GM18951 (cell line): Measurements from ENCODE around the gene WFDC1.

Source experiments
- POLR2A ChIP-seq: IDR thresholded peaks from 4 replicates; pipeline ENCODE4 v1.6.1; 2011; ENCODE audit warnings: mild to moderate bottlenecking; ENCODE audit not compliant: insufficient read length, insufficient read depth; ENCODE audit errors: extremely low read depth
- in situ Hi-C: fragments of 300-500 bp; cut with MboI; formaldehyde crosslinking; loops from one replicate; pipeline ENCODE4 v1.12.0; 2022; ENCODE audit warnings: low sequenced_read_pairs, mixed read lengths, inconsistent platforms; ENCODE audit not compliant: unreplicated experiment

The WFDC1 gene

GRCh38 chr16:84318091-84318975 is 23.7 kb downstream of the WFDC1 start:
- in situ Hi-C loops = no loop called here
- TF ChIP-seq POLR2A = no peak

DNA sequence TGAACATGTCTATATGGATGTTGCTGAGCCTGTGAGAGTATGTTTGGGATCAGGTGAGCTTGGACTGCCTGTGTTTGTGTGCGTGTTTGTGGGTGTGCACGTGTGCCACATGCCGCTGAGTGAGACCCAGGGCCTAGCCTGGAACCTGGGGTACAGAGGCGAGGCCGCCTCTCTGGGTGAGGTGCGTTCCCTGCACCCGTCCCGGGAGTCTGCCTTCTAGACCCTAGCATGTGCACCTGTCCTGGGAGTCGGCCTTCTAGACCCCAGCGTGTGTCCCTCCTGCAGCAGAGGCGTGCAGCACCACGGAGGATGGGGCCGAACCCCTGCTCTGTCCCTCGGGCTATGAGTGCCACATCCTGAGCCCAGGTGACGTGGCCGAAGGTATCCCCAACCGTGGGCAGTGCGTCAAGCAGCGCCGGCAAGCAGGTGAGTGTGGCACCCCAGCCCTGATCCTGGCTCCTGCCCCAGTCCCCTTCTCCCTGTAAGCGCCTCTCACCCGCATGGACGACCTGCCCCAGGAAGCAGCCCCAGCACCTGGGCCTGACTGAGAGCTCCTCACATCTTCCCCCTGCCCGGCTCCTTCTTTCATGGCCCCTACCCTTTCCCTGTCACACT is 24.6 kb downstream of the WFDC1 start:
- in situ Hi-C loops = no loop called here

GRCh38 chr16:84320511-84320910 is 25.8 kb downstream of the WFDC1 start:
- in situ Hi-C loops = no loop called here
- no peak for TF ChIP-seq POLR2A

More for the DNA sequence above, 24.6 kb downstream of the WFDC1 start:
- no peak for TF ChIP-seq POLR2A

- in situ Hi-C loops = no loop called here
- no peak for TF ChIP-seq POLR2A
Observed at GRCh38 chr16:84321932-84322331, 27.3 kb downstream of the WFDC1 start.

GRCh38 chr16:84322749-84323148 is 28.1 kb downstream of the WFDC1 start:
- no peak for TF ChIP-seq POLR2A
- in situ Hi-C loops = no loop called here

GRCh38 chr16:84323606-84324005 is 28.9 kb downstream of the WFDC1 start:
- TF ChIP-seq POLR2A = no peak
- in situ Hi-C loops = no loop called here

DNA sequence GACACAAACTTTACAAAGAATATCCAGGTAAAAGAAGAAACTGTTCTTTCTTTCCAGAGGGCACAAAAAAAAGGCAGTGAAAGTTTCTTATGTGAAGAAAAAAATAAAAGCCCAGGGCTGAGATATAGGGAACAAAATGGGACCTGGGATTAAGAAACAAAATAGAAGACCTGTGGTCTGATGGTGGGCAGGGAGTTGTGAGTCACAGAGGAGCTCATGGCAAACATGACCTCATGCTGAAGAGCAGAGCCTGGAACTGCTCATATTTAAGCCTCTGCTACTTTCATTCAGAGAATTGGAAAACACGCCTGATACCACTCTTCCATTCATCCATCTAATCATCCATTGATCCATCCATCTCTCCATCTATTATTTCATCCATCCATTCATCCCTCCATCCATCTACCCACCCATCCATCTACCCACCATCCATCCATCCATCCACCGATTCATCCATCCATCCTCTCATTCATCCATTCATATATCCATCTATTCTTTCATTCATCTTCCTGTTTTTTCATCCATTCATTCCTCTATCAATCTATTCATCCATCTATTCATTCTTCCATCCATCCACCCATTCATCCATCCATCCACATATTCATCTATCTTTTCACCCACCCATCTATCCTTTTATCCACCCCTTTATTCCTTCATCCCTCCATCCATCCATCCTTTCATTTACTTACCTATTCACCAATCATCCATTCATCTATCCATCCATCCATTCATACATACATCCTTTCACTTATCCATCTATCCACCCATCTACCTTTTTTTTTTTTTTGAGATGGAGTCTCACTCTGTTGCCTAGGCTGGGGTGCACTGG is 30.0 kb downstream of the WFDC1 start:
- in situ Hi-C loops = no loop called here

DNA sequence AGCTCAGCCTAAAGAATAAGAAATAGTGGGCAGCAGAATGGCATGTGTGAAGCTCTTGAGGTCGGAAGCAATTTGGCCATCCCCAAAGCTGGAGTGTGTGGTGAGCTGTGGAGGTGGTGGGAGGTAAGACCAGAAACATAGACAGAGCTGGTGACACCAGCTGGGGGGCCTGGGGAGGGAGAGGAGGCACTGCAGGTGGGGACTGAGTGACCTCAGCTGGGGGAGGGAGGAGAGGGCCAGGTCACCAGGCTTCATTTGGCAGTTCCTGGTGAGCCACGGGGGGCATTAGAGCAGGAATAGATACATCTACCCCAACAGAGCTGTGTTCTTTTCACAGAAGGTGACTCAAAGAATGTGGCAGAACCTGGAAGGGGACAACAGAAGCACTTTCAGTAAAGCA is 31.9 kb downstream of the WFDC1 start:
- TF ChIP-seq POLR2A = no peak
- in situ Hi-C loops = no loop called here

More for the DNA sequence above, 30.0 kb downstream of the WFDC1 start:
- TF ChIP-seq POLR2A = no peak

GRCh38 chr16:84327926-84328505 is 33.3 kb downstream of the WFDC1 start:
- in situ Hi-C loops = no loop called here
- TF ChIP-seq POLR2A = no peak

DNA sequence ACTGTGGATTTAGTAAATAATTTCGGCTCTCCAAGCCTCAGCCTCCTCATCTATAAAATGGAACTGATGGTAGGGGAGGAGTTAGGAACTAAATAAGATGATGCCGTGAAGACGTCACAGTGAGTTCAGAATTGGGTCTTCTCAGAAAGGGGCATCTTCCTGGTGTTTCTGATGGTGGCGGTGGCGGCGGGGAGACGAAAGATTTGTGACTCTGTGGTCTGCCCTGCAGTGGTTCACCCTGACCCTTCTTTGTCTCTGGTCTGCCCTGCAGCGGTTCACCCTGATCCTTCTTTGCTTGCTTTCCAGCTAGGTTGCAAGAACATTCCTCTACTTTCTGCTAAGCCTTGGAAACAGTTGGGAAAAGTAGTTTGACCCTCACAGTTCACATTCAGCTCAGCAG is 34.3 kb downstream of the WFDC1 start:
- TF ChIP-seq POLR2A = no peak
- in situ Hi-C loops = no loop called here

- TF ChIP-seq POLR2A = no peak
- in situ Hi-C loops = no loop called here
Observed at GRCh38 chr16:84329843-84330684, 35.4 kb downstream of the WFDC1 start.

GRCh38 chr16:84330685-84331050 is 36.0 kb downstream of the WFDC1 start:
- TF ChIP-seq POLR2A = no peak
- in situ Hi-C loops = no loop called here
